Loucy (cell line): ENCODE measurements around the gene ABCC4.

Experiments used
- EZH2phosphoT487 ChIP-seq: fragments of 200-600 bp; IDR thresholded peaks from 2 replicates; pipeline ENCODE4 v1.6.1; 2018; ENCODE audit warnings: antibody characterized with exemption, mild to moderate bottlenecking, moderate library complexity, borderline replicate concordance
- TF ChIP-seq, protein P1 (sequence below): fragments of 200-600 bp; sonication (generic); conservative IDR thresholded peaks from 2 replicates; pipeline ENCODE4 v1.5.1; 2014; ENCODE audit warnings: mild to moderate bottlenecking, antibody characterized with exemption, low read length

DNA sequence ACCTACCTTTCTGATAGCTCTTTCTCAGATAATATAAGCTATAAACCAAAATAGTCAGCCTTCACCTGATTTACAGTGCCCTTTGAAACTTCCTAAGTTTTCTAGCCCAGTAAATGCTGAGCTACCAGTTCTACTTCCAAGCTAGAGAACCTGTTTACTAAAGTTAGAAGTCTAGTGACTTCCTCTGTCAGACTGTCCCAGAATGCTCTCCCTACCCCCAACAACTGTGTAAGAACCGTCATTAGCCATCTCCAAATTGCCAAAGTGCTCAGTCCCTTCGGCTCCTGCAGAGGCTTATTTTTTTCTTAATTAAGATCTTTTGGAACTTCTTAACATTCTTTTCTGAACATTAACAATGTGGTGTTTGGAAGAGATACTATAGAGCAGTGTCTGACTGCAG, 3.2 kb upstream of the ABCC4 start:
- TF ChIP-seq, protein P1, sequence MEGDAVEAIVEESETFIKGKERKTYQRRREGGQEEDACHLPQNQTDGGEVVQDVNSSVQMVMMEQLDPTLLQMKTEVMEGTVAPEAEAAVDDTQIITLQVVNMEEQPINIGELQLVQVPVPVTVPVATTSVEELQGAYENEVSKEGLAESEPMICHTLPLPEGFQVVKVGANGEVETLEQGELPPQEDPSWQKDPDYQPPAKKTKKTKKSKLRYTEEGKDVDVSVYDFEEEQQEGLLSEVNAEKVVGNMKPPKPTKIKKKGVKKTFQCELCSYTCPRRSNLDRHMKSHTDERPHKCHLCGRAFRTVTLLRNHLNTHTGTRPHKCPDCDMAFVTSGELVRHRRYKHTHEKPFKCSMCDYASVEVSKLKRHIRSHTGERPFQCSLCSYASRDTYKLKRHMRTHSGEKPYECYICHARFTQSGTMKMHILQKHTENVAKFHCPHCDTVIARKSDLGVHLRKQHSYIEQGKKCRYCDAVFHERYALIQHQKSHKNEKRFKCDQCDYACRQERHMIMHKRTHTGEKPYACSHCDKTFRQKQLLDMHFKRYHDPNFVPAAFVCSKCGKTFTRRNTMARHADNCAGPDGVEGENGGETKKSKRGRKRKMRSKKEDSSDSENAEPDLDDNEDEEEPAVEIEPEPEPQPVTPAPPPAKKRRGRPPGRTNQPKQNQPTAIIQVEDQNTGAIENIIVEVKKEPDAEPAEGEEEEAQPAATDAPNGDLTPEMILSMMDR, result no peak
- TF ChIP-seq EZH2phosphoT487, result no peak
